Fibroblast of skin of scalp (primary cell): Measurements from ENCODE around the gene CERS1.

Experiments
- DNase-seq: peaks from one replicate; pipeline ENCODE4 v3.0.0-alpha.2; 2013

CERS1 gene

DNA sequence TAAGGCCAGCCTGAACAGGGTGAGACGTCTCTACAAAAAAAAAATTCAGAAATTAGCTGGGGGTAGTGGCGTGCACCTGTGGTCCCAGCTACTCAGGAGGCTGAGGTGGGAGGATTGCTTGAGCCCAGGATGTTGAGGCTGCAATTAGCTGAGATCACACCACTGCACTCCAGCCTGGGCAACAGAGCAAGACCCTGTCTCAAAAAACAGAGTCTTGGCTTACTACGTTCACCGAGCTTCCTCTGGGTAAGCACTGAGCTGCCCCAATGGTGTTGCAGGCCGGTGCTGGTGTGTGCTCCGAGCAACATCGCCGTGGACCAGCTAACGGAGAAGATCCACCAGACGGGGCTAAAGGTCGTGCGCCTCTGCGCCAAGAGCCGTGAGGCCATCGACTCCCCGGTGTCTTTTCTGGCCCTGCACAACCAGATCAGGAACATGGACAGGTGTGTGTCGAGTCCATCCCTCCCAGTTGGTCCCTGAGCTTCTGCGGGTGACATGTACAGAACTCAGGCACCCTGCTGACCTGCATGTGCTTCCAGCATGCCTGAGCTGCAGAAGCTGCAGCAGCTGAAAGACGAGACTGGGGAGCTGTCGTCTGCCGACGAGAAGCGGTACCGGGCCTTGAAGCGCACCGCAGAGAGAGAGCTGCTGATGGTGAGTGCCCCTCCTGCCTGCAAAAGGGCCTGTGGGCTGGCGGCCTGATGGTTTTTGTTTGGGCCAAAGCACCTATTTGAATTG, 40.1 kb downstream of the CERS1 start:
- no peak for DNase-seq

DNA sequence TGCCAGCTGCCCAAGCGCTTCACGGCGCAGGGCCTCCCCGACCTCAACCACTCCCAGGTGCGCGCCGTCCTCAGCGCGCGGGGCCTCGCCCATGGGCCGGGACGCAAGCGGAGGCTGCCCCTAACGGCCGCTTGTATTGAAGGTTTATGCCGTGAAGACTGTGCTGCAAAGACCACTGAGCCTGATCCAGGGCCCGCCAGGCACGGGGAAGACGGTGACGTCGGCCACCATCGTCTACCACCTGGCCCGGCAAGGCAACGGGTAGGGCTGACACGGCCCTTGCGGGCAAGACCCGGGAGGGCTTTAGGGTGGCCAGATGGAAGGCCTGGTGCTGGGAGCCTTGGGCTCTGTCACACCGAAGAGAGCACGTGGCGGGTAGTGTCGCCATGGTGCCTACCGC, 41.0 kb downstream of the CERS1 start:
- no peak for DNase-seq

DNA sequence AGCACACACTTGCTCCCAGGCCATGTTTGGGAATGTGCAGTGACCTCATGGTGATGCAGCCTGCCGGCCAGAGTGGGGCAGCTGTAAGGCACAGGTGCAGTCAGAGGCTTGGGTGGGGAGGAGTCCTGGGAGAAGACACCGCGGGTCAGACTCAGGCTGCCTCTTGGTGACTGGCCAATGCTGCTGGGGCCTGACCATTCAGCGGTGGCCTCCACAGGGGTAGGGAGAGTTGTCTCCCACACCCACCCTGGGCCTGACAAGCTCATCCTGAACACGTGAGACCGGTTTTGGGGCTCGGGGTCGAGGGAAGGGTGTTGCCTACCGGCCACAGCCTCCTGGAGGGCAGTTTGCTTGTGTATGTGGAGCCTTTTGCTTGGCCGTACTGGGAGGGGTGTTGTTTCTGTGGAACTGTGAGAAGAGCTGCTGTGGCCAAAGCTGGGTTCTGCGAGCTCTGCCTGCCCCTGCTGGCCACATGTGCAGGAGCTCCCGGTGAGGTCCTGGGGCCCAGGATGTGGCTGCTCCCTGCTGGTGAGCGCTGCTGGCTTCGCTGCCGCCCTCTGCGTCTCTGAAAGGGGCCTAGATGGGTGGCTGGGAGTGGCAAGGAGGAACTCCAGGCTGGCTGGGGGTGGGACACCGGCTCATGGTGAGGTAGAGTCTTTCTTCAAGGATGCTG, 42.1 kb downstream of the CERS1 start:
- DNase-seq, result no peak

DNA sequence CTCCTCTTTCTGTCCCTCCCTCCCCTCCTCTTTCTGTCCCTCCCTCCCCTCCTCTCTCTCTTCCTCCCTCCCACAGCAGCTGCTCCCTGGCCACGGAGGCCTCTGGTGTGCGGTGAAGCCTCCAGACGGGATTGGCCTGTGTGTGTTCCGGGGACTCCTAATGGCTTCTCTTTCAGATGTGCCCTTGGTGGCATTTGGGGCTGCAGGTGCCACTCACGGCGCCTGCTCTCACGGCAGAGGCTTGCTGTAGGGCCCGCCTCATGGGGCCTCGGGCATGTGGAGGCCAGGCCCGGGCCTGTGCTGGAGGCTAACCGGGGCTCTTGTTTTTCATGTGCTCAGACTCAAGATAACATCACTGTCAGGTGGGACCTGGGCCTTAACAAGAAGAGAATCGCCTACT, 43.3 kb downstream of the CERS1 start:
- no peak for DNase-seq

DNA sequence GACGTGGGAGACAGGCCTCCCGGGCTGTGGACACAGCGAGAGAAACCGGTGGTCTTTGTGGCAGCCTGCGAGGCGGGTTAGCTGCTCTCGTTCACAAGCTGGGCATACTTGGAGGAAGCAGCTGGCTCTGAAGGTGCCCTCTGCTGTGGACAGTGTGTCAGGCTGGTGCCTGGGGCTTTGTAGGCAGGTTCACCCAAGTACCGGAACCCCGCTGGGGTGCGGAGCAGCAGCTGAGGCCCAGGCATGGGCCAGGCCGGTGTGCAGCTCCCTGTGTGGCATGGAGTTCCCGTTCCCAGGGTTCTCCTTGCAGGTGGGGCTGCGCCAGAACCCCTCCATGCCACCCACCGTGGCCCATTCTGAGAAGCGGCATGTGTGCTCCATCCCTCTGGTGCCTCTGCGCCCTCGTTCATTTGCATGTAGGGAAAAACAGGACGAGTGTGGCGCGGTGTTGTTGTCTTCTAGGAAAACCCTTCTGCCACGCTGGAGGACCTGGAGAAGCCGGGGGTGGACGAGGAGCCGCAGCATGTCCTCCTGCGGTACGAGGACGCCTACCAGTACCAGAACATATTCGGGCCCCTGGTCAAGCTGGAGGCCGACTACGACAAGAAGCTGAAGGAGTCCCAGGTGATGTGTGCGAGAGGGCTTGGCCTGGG, 44.2 kb downstream of the CERS1 start:
- DNase-seq, result no peak

DNA sequence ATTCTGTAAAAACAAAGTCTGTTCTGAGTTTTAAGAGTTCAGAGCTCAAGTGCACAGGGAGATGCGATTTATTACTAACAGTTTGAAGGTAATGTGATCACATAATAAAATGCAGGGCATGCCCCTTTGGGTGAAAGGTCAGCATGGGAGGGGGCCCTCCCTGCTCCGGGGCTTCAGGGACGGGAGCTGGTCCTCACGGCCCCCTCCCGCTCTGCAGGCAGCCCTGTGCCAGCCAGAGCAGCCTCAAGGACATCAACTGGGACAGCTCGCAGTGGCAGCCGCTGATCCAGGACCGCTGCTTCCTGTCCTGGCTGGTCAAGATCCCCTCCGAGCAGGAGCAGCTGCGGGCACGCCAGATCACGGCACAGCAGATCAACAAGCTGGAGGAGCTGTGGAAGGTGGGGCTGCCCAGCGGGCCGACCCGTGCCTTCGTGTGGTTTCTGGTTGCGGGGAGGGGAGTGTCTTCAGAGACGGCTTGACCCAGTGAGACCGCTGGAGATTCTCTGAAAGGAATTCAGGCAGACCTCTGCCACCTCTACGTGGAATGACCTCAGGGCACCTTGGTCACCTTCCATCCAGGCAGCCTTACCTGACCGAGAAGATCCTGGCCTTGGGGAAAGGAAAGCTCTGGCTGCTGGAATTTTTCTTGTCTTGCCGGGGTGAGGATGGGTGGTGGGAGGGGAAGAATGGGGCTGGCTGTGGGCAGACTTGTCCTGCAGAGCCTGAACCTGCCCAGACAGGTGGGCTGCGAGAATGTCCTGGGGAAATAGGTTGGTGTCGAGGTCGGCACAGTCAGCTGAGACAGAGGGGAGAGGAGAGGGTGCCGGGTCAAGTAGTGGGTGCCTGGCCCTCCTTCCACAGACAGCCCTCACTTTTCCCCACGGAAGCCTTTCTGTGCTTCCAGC, 45.2 kb downstream of the CERS1 start:
- no peak for DNase-seq

DNA sequence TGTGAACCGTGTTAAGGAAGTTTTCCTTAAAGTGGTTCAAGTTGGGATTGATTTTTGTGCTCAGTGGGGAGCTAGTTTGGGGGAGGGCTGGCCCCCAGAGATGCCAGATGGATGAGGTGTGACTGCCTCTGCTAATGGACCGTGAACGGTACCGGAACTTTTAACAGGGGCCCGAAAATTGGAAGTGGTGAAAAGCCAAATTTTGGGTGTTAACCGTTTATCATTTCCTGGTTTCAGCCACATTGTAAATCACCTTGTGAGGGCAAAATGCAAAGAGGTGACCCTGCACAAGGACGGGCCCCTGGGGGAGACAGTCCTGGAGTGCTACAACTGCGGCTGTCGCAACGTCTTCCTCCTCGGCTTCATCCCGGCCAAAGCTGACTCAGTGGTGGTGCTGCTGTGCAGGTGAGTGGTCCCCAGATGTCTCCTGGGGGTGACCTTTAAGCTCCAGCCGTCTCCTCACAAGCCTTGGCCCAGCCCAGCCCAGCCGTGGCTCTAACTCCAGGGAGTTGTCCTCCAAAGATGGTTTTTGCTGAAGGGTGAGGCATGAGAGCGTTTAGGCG, 46.0 kb downstream of the CERS1 start:
- DNase-seq, result no peak

DNA sequence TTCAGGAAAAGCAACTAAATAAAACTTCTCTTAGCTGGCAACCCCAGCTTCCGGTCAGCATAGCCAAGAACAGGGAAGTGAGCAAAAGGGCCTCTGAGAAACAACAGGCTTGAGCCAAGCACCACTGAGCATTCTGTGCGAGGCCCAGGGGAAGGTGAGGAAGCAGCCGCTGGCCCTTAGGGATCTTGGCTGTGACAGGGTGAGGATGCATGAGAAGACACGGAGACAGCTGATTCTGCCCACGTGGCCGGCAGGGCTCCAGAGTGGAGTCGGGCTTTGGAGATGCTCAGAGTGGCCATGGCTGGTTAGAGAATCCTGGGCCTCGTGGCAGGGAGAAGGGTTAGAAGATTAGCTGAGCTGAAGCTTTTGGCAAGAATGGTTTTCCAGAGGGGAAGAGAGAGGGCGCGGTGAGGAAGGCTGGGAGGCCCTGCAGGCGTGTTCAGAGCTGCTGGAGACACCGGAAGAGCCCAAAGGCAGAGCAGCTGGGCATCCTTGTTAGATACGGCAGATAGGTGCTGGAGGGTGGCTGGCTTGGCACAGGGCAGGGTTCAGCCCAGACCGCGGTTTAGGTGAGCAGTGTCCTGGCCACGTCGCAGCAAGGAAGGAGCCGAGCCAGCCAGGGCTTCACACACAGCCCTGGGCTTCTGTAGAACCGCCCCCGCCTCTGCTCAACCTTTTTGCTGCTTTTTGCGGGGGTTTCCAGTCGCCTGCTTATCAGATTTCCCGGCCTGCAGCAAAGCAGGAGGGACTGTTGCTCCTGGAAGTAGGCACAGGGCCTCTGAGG, 46.9 kb downstream of the CERS1 start:
- DNase-seq, result peak; percentile 33

DNA sequence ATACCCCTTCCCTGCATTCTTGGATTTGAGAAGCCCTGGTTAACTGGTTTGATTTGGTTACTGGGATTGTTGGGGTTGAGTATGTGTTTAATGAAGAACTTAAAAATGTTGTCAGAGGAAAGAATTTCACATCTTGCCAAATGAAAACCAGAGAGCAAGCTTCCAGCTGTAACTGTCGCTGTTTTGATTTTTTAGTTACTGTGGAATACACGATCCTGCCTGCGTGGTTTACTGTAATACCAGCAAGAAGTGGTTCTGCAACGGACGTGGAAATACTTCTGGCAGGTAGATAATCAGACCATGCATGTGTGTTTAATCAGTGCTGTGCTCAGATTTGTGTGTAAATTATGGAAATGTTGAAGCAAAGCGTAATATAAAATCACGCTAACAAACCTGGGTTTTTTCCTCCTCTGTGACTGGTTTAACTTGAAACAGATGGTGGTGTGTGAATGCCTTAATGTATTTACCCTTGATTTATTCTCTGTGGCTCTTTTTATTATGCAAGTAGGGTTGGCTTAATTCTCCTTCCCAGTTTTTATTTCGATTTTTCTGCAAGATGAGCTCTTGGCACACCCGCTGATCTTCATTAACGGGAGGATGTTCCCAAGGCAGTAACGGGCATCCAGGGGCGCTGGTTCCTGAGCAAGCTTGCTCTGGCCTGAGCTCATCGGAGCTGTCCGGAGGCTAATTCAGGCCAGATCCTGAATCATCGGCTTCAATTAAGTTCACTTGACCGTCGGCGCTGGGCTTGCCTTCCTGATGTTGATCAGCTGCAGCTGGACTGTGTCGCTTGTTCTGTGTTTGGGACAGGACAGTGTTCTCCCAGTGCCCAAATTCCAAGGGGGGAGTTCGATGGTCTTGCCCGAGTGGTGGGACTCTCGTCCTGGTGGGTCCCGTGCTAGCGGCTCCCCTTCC, 48.2 kb downstream of the CERS1 start:
- peak; percentile 24 for DNase-seq

DNA sequence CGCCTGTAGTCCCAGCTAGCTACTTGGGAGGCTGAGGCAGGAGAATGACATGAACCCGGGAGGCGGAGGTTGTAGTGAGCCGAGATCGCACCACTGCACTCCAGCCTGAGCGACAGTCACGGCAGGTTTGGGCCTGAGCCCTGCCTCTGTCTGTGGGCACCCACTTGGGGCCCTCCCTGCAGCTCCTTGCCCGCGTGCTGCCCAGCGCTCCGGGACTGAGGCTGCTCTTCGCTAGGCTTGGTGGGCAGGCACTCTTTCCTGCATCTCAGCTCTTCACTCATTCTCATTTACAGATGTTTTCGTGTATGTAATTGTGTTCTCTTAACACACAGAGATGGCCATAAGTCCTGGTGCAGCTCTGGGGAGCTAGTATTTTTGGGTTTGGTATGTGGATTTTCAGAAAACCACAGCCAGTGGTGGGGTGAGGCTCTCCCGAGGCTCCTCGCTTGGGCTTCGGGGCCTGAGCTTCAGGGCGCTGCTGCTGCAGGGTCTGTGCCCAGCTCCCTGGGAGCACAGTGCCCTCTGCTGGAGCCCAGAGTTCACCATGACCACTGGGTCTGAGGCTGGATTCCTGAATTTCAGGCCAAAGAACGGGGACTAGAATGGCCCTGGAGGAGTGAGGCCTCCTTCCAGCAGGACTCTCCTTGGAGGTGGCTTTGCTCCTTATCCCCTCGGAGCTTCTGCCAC, 49.0 kb downstream of the CERS1 start:
- peak; percentile 78 for DNase-seq

DNA sequence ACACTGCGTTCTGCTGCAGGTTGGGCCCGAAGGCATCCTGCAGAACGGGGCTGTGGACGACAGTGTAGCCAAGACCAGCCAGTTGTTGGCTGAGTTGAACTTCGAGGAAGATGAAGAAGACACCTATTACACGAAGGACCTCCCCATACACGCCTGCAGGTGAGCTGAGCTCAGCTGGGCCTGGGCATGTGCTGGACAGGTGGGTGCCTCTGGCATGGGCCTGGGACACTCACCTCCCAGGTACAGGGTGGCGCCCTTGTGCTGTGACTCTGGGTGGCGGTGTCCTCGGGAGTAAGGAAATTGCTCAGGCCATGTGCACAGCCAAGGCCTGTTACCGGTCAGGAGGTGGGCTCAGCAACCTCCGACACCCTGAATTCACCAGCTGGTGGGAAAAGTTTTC, 50.0 kb downstream of the CERS1 start:
- DNase-seq, result no peak

DNA sequence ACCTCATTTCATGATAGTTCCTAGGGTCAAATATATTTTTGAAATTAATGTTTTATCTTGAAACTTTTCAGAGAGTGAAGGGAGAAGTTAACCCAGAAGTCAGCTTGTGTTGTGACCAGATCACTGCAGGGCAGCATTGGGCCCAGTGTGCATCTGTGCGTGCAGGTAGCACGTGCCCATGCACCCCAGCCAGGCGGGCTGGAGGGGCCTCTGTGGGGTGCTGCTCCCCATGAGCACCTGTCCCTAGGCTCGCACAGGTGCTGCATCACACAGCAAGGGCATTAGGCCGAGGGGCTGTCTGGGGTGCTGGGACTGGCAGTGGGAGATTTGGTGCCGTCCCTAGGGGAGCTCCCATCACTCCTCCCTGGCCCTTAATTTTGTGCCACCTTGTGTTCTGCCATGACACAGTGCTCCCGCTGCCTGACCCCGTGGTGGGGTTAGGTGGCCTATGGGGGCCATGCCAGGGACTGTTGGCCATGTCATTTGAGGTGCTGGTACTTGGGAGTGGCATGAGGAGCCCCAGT, 51.1 kb downstream of the CERS1 start:
- no peak for DNase-seq

DNA sequence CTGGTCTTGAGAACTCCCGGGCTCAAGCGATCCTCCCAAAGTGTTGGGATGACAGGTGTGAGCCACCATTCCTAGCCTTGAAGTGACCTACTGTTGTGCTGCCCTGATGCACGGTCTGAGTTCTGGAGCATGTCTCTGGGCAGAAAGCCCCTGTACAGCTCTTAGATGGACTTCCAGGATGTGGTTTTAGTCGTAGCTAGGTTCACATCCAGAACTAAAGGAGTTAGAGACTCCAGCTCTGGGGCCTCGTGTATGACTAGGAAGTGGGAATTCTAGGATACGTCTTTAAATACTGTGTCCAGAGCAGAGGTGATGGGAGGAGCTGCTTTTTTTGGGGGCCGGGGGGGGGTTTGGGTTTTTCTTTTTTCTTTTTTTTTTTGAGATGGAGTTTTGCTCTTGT, 52.0 kb downstream of the CERS1 start:
- DNase-seq, result no peak

DNA sequence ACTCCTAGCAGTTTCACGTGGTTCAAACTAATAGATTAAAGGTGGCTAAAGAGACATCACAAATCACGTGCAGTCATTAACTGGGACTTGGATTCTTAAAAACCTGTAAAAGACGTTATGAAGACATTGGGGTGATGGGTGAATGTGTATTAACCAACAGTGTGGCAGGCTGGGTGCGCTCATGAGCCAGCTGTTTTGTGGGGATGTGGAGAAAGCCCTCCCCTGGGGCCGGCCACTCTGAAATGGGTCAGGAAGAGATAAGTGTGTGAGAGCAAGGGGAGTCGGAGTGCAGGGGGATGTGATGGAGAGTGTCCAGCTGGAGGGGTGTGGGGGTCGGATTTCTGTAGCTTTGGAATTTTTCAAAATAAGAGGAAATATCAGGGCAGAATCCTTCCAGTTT, 53.8 kb downstream of the CERS1 start:
- DNase-seq, result no peak

DNA sequence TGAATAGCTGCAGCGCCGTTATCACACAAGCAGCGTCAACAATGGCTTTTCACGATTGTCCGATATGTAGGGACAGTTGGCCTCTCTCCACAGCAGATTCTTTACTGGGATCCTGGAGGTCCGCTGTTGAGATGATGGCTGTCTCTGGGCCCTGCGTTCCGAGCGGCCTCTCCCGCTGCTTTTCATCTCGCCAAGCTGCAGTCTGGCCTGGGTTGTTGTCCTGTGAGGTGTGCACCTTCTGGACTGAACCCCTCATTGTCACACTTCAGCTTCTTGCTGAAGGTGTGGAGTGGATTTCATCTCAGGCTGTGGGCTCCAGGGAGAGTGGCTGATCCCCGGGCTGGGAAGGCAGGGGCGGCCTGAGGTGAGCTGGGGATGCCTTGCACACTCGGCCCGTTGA, 54.6 kb downstream of the CERS1 start:
- DNase-seq, result no peak

DNA sequence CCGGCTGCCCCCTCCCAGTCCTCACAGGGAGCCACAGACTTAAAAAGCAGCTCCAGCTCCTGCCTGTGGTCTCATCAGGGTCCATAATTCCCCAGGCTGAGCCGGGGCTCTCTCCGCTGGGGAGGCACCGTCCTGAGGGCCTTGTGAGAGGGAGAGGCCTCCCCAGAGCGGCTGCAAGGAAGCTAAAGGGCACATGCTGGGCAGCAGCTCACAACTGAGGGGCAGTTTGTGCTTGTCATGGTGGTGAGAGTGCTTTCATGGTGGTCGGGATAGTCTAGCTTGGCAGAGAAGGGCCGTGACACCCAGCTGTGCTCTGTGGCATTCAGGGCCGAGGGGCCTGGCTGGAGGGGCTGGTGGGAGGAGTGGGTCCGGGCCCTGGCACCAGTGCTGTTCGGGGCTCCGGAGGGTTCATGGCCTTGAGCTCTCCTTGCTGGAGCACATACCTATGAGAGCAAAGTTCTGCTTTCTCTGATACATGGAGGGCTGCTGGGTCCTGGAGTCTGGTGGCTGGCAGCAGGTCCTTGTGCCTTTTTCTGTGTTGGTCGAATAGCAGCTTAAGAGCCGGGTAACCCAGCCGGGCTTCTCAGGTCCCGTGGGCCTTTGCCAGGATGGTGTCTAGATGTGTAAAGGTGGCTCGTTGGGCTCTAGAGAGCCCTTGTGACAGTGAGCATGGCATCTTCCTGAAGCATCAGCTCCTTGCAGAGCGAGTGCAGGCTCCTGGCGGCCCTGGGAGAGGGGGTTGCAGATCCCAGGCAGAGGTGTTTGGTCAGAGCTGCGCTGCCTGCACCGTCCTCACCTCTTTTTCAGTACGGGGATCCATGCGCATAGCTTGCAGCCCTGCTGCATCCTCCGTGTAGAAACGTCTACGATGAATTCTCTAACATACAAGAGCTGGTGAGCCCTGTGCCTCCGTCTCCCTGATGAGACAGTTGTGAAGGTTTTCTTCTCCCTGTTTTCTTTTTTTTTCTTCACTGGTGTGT, 55.4 kb downstream of the CERS1 start:
- DNase-seq, result no peak

DNA sequence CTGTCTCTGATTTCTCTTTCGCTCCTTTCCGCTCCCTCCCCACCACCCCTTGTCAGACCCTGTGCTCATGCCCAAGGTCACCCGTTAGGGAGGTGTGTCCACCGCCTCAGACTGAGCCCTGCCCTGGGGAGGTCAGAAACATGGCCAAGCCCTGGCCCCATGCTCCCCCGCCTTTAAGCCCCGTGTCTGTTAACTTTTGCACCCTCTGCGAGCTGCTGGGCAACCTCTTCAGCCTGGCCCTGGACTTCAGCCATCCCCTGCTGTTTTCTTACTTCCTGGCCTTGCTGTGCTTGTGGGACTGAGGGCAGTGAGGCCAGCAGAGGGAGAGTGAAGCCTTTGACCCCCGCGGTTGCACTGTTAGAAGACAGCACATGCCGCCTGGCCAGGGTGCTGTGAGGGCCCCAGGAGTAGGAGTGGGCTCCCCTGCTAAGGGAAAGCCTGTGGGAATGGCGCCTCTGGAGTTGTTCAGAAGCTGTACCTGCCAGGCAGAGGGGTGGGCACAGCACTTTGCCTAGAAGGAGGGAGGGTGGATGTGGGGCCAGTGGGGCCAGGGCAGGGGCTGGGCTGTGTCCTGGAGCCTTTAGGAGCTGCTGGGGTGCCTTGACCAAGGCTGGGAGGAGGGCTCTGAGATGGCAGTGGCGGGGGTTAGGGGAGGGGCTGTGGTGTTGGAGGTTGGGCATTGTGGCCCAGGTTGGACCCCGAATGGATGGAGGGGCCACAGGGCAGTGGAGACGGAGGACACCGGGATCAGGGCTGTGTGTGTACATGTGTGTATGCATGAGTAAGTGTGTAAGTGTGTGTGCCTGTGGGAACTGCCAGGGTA, 56.3 kb downstream of the CERS1 start:
- no peak for DNase-seq

DNA sequence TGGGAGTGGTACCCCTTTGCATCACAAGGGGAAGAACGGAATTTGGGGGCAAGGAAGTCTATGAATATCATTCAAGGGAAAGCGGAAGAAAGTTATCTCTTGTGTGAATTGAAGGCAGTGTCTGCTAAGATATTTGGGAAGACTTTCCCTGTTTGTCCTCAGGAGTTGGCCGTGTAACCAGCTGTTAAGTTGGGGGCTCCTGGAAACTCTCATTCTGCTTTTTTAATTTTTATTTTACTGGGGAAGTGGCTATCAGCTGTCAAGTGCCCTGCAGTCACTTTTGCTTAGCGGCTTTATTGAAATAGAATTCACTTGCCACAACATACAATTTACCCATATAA, 61.3 kb downstream of the CERS1 start:
- DNase-seq, result no peak
